Measurements from ENCODE around the gene CHM.
A peak's percentile ranks its signal among the peaks of the same experiment; 100 is the strongest.

CHM gene

DNA sequence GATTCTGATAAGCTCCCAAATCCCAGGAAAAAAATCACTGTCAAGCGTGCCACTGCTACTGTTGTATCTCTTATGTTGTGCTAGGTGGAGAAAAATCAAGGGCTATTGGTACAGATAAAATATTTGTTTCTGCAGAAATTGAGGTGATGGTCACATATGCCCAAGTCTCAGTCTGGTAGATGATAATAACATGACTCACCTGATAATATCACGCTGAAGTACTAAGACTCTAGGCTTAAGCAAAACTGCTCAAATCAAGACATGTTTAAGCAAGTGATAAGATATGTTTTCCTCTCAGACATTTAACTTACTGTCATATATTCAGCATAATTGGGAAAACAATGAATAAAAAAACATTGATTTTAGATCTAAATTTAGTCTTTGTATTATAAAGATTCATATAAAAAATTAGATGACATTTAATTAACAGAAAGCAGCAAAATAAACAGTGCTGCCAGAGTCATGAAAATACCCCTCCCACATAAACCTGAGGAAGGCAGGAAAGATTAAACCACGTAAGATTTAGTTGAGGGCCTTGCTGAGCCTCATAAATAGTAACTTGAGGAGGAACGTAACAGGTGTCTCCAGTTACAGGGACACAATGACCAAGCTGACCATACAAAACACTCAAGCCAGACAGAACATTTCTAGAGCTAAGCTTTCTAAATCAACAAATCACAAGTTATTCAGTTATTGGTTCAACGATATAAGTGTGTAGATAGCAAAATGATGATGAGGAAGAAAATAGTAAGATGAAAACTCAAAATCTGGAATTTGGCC is 143.5 kb downstream of the CHM start:
- no peak for DNase-seq

GRCh38 chrX:85897362-85898126 is 149.8 kb downstream of the CHM start:
- DNase-seq: no peak

DNA sequence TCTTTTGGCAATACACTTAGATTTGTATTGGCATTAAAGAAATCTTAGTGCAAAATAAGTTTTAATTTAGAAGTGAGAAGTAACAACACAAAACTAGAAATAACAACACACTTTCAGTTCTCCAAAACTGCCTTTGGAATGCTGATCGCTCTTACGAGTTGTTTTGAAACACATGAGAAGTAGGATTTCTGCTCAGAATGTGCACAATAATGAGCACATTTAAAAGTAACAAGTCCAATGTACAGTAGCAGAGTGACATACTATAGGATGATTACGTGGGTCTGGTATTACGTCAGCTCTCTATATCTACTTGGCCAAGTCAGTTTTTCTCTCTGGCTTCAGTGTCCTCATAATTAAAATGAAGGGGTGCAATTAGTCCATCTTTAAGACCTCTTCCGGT is 164.8 kb downstream of the CHM start:
- no peak for DNase-seq

DNA sequence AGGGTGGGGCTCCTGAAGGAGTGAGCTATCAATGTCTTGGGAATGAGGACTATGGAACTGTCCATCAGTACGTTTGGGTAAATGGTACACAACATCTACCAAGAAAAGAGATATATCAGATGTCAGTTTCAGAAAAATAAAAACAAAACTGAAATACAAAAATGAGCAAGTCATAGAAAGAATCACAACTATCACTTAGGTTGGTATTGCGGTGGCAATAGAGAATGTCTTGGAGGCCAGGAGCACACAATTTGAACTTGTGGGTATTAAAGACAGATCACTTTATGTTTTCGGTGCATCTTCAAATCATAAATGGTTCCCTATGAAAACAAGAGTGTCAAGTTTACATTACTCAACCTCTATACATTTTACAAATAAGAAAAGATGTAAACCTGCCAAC is 176.8 kb downstream of the CHM start:
- no peak for DNase-seq

DNA sequence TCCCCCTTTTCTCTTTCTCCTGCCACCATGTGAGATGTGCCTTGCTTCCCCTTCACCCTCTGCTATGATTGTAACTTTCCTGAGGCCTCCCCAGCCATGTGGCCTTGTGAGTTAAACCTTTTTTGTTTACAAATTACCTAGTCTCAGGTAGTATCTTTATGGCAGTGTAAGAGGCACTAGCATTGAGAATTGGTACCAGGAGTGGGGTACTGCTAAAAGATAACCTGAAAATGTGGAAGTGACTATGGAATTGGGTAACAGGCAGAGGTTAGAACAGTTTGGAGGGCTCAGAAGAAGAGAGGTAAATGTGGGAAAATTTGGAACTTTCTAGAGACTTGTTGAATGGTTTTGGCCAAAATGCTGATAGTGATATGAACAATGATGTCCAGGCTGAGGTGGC is 182.0 kb downstream of the CHM start:
- DNase-seq: no peak

GRCh38 chrX:85859426-85859825 is 187.9 kb downstream of the CHM start:
- DNase-seq: no peak

DNA sequence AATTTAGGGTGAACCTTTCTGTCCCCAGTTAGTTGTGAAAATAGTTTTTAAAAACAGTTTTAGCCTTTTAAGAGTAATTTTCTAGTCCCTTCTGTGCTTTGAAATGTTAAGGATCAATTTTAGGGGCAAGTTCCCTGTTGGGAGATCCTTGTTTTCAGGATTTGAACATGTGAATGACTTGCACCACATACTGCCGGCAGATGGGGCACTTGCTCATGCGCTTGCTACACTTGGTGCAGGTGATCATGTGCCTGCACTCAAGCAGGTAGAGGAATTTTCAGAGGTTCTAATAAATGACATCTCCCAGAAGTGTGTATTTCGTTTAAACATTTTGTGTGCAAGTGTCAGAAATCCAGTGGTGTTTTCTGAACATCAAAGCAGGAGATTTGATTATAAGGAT is 195.9 kb downstream of the CHM start:
- DNase-seq: peak; percentile 1

- DNase-seq: no peak
Observed at GRCh38 chrX:85836868-85837267, 210.5 kb downstream of the CHM start.

DNA sequence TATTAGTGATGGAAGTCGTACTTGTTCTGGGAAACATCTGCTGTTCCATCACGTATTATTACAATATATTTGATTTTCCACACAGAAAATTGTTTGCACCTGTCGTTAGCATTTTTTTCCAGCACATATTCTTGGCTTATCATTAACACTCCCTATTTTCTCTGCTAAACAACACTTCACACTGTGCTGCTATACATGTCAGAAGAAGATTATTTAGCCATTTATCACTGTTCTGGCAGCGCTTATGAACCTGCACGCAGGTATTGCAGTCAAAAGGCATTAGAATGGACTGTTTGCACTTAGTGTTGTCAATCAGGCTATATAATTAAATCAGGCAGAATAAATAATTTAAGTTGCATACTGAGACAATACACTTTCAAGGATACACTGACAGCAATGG is 218.6 kb downstream of the CHM start:
- no peak for DNase-seq

DNA sequence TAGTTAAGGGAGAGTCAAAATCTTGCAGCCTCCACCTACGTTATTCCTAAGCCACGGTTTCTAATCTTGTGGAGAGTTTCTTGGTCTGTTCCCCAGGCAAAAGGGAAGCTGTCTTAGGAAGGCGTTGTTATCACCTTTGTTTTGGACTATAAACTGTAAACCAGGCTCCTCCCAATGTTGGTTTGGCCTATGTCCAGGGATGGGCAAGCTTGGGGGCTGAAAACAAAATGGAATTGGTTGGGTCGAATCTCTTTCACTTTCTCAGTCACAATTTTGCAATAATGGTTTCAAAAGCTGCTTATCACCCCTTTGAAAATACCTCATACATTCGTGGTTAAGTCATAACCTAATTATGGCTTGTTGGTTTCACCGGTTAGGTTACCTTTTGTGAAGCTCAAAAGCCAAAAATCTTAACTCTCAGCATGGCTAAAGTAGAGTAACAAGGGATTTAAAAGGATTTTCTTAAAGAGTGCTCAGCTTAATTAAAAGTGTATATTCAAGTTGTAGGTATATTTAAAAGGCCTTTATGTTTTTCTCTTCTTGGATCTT is 232.1 kb downstream of the CHM start:
- DNase-seq: no peak

Data from eye (tissue), 1 donor.